GM19397 (cell line): ENCODE results near the gene FAM219A.
"Not testable (repeated sequence)": the region's sequence is repeated elsewhere in the genome, so short reads cannot be mapped to it uniquely, and the experiment has no call there.

ENCODE experiments used
- ATAC-seq: cut with Tn5 transposase; IDR thresholded peaks from one replicate; pipeline ENCODE4 v1.9.1; 2021; ENCODE audit warnings: mild to moderate bottlenecking, moderate library complexity; ENCODE audit not compliant: unreplicated experiment

FAM219A gene

DNA sequence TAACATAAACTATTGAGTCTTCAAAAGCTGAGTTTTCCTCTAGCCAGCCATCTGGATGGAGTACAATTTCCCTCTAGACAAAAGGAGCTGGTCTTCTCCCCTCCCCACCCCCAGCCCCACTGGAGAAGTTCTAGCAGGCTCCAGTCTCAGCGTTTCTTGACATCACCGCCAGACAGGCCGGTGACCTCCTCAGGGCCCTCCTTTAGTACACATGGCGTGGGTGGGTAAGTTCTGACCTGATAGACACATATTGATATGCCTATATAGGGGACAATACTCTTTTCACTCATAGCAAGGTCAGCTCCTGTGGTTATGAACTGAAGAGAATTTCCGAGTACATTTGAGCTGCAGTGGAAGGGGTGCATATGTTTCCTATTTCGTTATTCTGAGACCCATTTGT, 27.5 kb upstream of the FAM219A start:
- no peak for ATAC-seq

DNA sequence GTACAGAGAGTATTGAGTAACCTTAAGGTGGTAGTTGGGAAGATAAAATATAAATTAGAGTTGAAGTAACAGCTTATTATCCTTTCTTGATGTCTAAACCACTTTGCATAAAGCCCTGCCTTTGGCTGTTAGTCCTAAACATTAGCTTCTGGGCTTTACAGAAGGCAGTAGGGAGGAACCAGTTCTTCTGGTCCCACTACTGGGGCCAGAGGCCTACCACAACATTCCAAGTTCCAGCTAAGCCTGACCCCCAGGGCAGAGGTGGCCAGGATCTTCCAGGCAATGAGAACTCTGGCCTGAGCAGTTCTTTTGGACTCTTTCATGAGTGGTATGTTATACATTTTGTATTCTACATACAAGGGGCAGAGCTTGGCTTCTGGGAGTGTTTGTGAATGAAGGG, 26.3 kb upstream of the FAM219A start:
- no peak for ATAC-seq

DNA sequence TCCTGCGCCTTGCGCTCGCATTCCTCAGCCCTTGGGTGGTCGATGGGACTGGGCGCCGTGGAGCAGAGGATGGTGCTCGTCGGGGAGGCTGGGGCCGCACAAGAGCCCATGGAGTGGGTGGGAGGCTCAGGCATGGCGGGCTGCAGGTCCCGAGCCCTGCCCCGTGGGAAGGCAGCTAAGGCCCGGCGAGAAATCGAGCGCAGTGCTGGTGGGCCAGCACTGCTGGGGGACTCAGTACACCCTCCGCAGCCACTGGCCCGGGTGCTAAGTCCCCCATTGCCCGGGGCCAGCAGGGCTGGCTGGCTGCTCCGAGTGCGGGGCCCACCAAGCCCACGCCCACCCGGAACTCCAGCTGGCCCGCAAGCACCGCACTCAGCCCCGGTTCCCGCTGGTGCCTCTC, 24.4 kb upstream of the FAM219A start:
- ATAC-seq, result not testable (repeated sequence)

DNA sequence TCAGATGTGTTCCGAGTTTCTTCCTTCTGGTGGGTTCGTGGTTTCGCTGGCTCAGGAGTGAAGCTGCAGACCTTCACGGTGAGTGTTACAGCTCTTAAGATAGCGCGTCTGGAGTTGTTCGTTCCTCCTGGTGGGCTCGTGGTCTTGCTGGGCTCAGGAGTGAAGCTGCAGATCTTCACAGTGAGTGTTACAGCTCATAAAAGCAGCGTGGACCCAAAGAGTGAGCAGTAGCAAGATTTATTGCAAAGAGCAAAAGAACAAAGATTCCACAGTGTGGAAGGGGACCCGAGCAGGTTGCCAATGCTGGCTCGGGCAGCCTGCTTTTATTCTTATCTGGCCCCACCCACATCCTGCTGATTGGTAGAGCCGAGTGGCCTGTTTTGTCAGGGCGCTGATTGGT, 23.2 kb upstream of the FAM219A start:
- not testable (repeated sequence) for ATAC-seq

DNA sequence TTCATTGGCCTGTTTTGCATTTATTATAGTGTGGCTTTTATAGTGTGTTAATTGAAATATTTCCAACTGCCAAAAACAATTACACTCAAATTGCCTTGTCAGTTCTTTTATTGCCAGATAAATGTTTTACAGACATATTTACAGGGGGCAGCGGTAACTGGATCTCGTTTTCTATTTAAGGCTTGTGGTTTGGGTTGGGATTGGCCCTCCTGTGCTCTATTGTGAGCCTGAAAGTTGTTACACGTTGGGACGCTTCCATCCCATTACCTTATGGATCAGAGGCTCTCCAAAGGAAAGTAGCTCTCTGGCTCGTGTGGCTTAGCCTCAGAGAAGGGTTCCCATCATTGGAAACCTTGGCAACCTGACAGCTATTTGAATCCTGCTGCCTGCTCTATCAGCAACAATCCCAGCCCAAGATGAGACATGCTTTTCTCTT, 21.1 kb upstream of the FAM219A start:
- ATAC-seq, result no peak

DNA sequence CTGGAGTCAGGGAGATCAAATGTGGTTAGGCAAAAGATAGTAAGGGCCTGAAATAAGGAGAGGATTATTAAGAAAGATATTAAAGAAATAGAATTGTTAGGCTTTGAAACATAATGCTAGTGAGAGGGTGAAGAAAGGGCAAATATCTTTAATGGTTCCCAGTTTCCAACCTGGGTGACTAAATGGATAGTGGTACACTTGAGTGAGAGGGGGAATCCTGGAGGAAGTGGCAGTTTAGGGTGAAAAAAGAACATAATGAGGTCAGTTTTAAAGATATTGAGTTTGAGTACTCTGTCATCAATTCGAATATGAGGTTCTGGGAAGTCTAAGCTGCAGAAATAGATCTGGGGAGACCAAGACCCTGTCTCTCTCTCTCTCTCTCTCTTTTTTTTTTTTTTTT, 19.2 kb upstream of the FAM219A start:
- ATAC-seq, result no peak

DNA sequence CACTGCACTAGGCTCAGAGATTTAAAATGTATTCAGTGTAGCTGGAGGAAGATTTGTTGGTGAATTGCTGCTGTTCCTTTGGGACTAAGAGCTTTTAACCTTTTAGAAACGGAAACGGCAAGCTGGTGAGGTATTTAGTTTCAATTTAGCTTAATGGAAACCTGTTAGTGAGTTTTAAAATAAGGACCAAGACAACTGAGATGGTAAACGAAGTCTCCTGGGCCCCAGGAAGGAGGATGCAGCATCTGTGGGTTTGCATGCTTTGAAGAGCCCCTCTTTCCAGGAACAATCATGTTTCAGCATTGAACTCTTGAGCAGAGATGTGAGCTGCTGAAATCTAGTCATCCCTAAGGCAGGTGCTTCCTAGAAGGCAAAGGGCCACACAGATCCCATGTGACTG, 16.7 kb upstream of the FAM219A start:
- ATAC-seq, result no peak

DNA sequence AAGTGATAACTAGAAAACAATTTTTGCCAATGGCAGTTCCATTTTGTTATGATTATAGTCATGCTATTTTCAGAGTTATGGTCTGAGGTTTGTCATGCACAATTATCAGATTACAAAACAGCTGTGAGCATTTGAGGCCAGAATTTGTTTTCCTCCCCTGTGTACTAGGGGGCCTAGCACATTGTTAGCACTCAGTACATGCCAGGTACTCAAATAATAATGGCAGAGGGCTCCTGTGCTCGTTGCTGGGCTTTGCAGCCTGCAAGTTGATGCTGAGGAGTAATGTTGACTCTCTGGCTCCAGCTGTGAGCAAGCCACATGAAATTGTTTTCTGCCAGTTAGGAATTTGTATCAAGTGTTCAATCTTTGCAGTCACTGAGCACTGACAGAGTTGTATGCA, 7.1 kb upstream of the FAM219A start:
- no peak for ATAC-seq

DNA sequence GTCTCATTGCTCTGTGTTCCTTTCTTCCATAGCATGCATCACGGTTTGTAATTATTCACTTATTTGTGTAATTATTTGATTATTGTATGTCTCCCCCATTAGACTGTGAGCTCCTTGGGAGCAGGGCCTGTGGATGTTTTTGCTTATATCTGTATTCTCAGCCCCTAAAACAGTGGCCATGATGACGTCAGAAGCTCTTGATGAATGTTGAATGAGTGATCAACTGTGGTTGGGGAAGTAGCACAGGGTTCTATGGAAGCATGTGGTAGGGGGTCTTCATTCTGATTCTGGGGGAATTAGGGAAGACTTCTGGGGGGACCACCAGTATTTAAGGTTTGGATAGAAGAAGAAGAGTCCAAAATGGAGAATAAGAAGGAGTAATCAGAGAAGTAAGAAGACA, 6.2 kb upstream of the FAM219A start:
- ATAC-seq, result no peak

DNA sequence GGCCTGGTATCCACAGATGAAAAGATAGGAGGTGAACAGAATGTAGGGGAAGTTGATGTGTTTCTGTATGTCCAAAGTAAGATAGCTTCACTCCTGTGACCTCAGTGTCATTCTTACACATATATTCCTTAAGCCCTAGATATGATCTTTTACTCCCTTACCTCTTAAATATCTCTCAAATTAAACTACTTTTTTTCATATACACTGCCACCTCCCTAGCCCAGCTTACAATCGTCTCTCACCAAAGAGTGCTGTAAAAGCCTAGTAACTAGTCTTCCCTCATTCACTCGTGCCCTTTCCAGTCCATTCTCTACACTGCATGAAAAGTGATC, 5.5 kb upstream of the FAM219A start:
- ATAC-seq, result no peak

DNA sequence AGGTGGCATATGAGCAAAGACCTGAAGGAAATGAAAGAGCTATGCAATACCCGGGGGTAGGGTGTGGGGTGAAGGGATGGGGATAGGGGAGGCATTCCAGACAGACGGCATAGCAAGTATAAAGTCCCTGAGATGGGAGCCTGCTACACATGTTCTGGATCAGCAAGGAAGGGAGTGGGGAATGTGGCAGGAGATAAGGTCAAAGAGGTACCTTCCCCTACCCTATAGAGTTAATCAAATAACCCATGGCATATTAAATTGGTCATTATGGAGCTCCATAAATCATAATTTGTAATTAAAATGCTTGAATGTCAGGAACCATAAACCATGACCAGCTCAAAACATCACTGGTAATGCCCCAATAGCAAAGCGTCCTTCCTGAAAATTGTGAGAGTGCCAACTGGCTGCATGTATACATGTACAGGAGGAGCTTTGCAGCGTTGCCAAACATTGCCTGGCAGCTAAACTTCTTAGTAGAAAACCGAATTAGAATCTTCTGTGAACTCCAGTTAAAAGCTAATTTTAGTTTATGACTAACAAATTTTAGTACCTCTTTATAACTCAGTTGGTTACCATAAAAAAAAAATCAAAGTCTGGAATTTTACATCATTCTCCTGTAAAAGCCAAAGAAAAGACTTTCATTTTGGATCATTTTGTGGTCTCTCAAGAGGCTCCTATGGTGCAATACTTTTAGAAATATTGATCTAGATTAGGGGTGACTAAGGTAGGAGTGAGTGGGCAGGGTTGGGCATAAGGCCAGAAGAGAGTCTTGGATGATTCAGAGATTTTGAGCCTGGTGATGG, 4.9 kb upstream of the FAM219A start:
- no peak for ATAC-seq

DNA sequence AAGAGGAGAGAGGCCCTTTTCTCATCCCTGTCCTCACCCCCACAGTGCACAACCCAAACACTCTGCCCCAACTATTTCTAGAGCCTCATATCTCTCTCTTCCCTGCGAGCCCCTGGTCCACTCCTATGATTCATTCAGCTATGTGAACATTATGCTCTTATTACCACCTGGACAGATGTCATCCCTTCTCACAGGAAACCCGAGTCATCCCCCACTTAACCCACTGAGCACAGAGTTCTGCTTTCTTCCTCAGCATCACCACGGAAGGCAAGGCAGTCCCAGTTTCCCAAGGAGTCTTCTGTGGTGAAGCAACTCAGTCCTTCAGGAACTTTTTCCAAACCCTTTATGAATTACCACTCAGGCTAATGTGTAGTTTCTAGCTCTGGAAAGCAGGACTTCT, 1.6 kb upstream of the FAM219A start:
- ATAC-seq, result no peak

DNA sequence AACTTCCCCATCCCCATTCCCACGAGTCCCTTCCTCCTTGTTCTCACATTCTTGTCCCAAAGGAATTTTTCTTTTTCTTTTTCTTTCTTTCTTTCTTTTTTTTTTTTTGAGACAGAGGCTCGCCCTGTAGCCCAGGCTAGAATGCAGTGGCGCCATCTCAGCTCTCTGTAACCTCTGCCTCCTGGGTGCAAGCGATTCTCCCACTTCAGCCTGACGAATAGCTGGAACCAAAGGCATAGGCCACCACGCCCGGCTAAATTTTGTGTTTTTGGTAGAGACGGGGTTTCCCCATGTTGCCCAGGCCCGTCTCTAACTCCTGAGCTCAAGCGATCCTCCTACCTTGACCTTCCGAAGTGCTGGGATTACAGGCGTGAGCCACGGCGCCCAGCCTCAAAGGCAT, 986 bp upstream of the FAM219A start:
- no peak for ATAC-seq

DNA sequence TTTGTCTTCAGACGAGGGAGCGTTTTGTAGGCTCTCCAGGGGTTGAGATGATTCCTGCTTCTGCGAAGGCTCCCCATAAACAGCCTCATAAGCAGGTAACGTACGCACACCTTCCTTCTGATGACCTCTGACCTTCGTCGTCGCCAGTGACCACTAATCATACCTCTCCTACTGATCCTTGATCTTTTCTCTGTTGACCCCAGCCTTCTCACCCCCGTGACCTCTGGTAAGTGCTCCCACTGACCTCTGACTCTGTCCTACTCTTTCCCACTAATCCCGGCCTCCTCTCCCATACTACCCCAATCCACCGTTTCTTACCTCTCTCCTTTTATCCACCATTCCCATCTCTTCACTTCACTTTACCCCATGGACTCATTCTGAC, 580 bp upstream of the FAM219A start:
- no peak for ATAC-seq

DNA sequence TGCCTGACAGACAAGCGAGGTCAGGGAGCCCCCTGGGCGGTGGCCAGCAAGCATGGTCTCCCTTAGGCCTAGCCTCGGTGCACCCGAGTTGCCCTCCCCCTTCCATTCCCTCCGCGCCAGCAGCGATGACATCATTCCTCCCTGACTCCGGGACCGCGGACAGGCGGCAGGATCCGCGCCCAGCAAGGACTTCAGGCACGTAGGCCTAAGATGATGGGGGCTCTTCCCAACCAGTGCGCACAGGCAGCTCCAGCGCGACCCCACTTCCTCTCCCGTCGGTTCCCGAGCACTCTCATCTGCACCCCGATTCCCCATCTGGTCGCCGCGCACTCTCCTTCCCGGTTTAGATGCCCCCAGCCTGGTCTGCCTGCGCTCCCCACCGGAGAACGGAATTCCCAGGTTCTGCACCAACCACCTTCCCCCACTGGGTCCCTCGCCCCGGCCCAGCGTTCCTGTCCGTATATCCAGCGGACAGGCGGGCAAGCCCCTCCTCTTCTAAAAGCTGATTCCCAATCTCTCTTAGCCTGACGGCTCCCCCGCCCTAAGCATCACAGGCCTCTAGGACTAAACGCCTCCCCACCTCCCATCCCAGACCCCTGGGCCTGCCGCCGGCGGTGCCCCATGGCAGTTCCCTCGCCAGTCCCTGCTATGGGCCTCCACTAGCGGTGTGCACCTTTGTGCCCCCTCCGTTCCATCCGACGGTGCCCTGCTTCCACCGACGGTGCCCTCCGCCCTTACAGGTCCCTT, 931 bp downstream of the FAM219A start:
- no peak for ATAC-seq

DNA sequence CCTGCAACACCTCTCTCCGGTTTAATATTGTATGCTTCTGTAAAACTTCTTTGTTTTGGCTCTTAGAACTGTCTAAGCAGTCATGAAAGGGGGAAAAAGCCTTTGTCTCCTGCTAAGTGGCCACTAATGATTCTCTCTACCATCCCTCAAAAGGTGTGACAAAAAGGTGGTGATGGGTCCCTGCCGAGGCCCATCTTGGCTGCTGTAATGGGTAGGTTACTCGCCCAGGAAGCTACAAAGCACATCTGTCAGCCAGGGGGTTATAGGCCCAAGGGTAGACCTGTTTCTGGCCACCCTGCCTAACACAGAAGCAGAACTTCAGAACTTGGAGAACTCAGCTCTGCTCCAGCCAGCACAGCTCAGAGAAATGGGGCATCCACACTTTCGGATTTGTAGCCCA, 1.6 kb downstream of the FAM219A start:
- no peak for ATAC-seq

DNA sequence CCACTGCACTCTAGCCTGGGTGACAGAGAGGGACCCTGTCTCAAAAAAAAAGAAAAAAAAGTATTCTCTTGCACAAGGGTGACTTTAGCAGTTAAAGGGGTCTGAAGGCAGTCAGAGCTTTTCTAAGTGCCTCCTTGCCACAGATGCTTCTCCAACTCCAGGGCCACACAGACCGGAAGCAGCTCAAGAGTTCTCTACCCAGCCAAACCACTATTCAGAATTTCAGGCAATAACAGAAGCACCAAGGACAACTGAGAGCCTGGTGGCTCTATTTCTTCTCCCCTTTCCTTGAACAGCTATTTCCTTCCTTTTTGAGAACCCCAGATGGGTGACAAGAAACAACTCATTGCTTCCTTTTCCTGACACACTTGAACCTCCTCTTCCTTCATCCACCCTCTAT, 2.2 kb downstream of the FAM219A start:
- ATAC-seq, result no peak

DNA sequence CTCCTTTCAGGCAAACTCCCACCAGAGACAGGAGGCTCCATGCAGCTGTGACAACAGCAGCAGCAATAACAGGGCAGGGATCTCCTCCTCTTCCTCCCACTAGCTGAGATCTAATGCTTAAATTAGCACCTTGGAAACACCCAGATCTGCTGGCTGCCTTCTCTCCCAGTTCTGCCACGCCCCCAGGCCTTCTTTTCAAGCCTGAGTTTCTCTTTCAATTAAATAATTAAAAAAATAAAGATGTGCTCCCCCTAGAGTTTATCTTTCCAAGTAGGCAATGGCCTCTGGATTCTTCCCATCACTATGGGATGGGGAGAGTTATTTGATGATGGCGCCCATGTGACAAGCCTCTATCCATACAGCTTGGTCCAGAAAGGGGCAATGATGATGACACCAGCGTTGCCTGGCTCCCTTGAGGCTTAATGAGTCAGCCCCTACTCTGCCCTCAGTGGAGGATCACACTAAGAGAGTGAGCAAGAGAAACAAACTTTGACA, 3.8 kb downstream of the FAM219A start:
- no peak for ATAC-seq

DNA sequence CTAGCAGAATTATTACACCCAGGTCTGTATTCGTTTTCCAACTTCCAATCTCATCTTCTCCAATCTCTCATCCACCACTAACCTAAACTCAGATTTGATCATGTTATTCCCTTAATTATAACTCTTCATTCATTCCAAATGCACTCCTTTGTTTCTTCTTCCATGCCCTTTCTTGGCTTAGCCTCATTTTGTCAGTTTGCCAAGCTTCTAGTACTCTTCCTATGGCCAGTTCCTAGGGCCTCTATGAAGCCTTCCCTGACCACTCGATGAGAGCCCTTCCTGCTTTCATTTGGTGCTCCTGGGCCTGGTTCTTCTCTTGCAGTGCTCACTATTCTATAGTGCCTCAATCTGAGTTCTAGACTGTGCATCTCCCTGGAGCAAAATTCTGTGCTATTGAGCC, 5.8 kb downstream of the FAM219A start:
- no peak for ATAC-seq

DNA sequence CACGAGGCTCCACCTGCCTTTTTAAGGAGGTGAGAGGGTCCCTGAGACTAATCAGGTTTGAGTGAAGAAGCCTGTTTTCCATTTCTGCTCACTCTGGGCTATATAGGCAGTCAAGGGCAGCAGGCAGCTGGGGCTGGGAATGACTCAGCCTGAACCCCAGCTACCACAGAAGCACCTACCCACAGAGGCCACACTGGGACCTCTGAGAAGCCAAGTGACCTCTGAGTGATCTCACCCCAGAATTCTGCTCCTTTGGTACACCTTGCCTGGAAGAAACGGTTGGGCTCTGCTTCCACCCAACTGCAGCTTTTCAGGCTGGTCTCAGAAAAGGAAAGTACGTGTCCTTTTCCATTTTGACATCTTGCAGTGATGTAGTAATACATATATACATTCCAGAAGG, 6.8 kb downstream of the FAM219A start:
- no peak for ATAC-seq

DNA sequence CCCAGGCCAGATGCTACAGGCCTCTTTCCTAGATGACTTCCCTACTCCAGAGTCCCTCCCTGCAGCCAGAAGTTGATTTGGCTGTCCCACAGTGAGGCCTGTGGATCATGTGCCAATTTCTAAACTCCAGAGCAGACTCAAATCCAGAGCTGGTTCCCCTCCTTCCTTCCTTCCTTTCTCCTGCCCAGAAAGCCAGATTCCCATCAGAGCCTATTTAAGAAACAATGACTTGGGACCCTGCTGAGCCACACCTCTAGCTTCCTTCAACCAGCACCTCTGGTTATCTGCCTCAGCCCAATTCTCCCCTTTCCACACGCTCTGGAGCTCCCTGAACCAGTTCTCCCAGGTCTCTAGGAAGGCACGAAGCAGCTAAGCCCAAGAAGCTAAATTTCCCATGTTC, 7.2 kb downstream of the FAM219A start:
- ATAC-seq, result no peak

DNA sequence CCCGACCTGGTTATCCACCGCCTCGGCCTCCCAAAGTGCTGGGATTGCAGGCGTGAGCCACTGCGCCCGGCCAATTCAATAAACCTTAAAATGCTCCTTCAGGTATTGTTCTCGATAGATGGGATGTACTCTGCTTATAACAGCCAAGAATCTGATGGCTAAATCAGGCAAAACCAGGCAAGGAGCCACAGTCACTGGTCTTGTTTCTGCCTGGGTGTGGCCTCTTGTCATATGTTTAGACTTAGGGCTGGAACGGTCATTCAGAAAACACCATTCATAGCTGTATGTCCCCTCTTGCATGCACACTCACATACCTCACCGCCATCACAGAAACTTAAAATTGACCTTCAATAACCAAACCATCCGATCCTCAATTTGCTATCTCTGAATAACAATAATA, 7.7 kb downstream of the FAM219A start:
- no peak for ATAC-seq

DNA sequence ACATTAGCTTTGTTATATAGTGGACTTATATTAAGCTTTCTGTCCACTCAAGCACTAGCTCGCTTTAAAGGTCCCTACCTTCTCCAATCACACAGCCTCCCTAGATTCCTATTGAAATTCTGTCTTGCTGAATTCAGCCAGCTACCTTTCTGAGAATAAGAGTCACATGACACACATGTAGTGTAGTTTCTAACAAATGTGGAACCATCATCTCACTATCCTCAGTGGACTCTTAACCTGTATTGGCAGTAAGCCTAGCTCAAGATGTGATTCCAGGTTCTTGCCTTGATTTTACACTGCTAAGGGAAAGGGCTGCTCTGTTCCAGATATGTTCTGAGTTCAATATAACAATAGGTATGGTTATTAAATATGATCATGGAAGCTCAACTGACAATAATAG, 11.4 kb downstream of the FAM219A start:
- no peak for ATAC-seq
